ENCODE measurements around the gene CXXC4. TPM values are rescaled to one million over a fixed set of nuclear protein-coding genes. Genes with fewer than 3 reads are reported as not detected.
A peak's percentile ranks its signal among the peaks of the same experiment; 100 is the strongest.

Gene CXXC4
- polyA plus RNA-seq, 5 donors, result 10.1 to 17.7 (median 12.6) TPM

DNA sequence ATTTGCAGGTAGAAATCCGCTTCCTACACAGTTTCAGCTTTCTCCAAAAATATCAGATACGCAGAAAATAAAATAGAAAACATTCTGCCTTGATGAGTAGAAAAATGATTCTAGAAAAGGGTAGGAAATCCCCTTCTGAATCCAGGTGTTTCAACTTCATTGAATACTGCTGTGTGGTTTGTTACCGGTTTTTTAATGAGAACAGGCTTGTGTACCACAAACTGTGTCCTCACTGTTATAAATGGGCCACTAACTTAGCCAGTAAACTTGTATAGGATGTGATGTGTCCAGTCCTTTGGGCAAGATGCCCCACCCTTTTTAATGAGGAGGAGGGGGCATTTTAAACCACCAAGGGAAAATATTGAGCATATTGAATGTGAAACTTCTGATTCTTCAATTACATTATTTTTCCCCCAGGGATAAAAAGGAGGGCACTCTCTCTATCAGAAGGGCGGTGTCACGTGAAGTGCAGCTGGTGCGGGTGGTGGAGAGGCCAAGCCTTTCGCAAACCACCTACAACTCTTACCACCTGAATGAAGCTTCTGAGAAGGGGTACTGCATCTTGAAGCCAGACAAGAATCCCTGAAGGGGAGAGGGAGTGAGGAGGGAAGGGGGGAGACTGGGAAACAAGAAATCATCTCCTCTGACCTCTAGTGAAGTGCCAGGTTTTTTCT is 4.5 kb downstream of the CXXC4 start:
- no peak for DNase-seq

DNA sequence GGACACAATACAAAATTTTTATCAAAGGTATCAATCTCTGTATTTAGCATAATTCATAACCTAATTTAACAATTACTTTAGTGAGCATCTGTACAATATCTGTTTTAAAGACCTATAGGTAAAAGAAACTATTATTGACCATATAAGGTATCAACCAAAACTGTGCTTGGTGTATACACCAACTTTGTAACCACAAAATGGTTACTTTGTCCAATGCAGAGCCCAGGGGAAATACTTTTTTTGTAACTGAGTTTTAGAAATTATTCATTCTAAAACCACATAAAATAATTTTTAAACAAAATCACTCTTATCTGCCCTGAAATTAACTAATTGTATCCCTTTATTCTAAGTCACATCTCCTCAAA is 5.0 kb downstream of the CXXC4 start:
- no peak for DNase-seq

DNA sequence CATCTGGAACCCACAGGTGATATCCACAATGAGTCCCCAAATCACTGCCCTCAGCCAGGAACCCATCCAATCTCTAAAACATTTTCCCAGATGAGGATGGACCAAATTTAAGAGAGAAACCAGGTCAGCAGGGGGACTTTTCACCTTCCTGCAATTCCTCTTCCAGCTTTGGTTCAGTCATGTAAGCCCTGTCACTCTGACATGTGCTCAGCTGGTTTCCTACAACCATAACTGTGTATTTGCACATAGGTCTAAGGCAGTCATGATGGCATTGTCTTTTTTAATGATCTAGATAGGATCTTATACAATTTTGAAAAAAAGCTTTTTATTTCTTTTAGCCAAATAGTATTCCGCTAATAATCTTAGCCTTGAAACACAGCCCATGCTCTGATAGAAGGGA is 6.5 kb downstream of the CXXC4 start:
- no peak for DNase-seq

DNA sequence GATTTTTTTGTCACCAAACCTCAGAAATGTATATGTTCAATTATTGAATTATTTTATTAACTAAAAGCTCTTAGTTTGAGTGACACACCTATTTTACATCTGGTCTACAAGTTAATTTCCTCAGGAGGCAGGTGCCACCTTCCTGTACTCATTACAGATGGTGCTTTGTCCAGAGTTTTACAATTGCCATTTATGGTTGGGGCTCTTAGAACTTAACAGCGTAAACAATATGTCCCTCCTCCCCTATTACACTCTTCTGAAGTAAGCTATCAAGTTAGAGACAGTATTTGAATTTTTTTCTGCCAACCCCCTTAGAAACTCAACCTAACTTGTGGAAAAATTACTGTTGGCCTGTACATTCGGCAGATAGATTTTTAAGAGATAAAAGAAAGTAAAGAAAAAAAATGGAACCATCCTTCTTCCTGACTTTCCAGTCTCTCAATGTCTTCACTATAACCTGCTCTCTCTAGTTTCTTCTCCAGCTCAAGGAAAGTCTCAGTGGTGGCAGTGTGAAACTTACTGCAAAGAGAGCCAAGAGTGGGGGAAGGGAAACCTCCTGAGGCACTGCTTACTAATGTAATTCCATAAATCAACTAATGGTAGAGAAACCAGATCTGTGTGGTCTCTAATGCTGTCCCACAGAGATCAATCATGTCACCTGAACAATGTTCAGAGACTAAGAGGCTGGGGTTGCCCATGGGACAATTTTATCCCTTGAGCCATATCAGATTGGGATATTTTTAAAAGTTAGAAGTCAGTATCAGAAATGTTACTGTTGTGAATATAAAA is 7.8 kb downstream of the CXXC4 start:
- DNase-seq, result no peak

DNA sequence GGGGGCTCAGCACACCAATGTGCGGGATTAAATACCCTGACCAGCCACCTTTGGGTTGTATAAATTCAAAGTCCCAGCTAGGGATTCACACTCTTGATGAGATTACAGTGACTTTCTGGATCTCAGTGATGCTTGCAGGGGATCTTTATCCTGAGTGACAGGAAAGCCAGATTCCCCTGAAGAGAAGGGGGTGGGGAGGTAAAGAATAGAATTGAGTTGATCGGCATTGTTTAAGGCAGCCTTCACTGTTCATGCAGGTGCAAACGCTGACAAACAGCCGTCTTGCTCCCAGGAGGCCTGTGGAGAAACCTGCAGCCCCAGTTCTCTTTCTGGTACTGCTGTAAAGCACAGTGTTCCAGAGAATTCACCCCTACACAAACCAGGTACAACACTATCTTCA is 19.0 kb downstream of the CXXC4 start:
- DNase-seq, result no peak

DNA sequence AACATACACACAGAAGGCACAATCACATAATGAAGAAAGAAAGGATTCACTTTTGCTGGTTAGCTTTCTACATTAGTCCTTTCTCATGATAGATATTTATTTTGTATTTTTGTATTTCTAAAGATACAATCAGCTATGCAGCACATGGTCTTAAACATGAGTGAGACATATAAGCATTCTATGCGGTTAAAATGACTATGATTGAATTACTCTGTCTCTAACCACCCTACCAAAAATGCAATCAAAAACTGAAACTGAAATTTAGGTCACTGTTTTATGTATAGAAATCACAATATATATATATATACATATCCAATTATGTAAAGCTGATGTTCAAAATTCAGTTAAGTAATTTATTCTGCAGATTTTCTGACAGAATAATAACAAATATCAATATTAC is 21.9 kb downstream of the CXXC4 start:
- no peak for DNase-seq

DNA sequence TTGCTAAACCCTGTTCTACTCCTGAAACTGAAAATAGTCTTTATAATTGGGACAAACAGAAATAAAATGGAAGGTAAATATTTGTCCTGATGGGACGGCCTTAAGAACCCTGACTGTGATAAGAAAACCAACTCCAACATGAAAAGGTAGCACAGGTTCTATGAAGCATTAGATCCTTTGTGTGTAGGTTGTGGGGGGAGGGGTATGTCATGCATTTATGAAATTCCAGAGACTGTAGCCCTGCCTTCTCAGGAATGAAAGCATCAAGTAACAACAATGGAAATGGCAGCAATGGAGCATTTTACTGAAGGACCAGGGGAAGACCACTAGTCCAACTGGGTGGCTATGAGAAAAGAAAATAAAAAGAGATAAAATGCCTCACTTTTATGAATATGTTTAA is 23.9 kb downstream of the CXXC4 start:
- no peak for DNase-seq

DNA sequence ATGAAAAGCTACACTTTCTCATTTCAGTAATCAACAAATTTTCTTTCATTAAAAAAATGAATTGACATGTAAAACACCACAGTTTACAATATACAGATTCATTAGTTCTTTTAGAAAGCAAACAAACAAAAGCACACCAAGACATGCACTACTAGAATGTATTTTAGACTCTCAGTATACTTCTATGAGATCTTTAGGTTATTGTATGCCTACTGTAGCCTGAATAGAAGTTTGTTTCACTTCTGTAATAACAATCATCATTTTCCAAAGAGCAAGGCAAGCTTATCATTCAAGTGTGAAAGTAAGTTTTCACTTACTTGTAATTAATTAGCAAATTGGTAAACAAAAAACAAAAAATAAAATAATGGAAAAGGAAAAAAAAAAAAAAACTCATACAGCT is 24.9 kb downstream of the CXXC4 start:
- DNase-seq, result no peak

DNA sequence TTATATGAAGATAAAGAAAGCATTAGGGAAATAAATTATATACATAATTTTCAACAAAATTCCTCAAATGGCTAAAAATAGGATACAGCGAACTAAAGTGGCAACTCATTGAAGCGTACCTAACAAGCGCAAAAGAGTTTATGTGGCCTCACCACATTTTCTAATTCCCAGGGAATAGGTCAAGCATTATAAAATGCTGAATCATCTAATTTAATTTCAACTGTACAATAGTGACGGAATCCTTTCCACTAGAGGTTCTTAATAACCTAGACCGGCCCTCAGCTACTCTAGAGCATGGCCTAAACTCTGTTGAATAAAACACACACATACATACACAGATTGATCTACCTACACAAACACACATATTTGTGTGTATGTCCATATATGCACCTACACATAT is 29.1 kb downstream of the CXXC4 start:
- DNase-seq, result no peak

DNA sequence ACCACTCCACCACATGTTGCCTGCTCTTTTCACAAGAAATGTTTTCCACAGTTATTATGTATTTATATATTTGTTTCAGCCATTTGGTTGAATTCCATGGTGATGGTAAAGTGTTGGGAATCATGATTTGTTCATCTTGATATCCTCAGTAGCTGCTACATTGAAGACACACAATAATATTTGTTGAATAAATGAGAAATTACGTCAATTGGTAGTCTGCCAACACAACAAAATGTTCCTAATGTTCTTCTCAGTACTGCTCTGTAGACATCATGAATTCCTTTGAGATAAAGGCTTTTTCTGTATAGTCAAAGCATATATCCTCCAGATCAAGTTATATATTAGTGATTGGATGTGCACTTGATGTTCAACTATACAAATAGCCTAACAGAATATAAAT is 29.5 kb downstream of the CXXC4 start:
- peak; percentile 12 to 26 for DNase-seq

DNA sequence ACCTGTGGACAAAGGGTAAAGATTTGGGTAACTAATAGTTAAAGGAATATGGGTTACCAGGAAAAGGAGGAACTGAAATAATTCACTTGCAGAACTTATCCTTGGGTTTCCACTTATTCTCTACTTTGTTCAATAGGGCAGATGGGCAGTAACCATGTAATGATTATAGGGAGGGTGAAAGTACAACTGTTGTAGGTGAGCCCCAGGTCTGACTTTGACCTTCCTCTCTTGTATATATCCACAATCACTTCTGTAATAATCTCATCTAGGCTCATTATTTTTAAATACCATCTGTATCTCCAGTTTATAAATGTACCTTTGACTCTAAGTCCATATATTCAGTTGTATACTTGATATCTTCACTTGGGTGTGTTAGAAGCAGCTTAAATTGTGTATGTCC is 32.1 kb downstream of the CXXC4 start:
- no peak for DNase-seq

DNA sequence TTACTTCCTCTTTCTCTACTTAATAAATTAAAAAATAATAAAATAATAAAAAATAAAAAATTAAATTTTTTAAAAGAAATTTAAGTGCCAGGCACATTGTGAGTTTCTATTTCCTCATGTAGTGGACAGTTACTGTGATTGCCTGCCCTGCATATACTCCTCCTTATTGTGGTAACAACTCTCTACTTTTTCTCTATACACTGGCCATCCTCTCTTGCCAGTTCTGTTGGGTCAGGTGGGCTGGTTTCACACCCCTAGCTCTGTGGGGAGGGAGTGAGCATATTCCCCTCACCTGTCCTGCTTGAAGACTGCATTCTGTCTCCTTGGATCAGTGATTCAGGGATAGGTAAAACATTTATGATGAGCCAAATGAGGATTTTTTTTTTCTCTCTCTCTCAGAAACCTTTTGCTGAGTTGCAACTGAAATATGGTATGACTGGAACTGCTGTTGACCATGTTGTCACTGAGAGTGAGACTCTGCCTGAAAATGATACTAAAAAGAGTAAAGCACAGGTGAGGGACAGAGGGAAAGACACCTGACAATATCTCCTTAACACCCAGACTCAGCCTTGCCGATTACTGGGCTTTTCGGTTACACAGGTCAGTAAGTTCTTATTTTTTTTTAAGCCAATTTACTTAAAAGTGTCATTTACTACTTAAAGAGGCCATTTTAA is 37.2 kb downstream of the CXXC4 start:
- DNase-seq, result no peak

DNA sequence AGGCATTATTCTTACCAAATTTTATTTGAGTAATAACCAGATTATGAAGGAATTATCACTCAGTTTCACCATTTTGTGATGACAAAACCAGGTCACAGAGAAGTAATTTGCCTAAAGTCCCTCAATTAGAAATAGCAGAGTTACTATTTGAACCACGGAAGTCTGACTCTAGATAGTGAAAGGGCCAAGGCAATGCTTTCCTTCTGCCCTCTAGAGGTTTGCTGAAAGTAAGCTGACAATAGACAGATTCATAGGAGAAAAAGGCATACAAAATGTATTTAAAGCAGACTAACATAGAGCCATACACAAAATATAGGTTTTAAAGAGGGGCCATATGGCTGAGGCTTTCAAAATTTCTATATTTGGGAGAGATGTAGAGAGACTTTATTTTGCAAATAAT is 43.1 kb downstream of the CXXC4 start:
- DNase-seq, result no peak

DNA sequence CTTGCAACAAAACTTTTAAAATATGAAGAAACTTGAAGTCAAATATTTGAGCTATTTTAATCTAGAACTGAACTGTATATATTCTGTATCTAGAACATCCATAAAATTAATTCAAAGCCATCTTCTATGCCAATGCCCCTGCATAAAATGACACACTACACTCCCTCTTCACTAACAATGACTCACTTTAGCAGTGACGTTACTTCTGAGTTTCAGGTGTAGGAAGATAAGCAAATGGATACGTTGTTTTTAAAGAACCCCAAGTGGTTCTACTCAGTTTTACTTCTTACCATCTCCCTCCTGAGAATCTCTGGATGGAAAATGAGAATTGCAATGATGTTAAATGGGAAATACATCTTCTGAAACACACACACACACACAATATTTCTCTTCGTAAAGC is 45.2 kb downstream of the CXXC4 start:
- no peak for DNase-seq

DNA sequence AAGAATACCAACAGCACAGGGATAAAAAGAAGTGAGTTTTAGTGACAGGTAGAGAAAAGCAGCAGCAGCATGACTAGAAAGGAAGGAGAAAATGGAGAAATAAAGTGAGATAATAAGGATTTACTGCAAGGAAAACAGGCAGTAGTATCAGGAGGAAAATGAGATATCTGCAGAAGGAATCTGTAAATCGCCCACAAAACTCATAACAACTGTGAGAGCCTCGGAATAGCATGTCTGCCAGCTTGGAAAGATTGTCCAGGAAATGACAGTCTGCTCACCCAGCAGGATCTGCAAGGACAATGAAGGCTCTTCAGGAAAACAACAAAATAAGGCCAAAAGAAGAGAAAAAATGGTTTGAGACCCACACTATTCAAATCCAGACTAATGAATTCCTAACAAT is 47.4 kb downstream of the CXXC4 start:
- DNase-seq, result no peak

DNA sequence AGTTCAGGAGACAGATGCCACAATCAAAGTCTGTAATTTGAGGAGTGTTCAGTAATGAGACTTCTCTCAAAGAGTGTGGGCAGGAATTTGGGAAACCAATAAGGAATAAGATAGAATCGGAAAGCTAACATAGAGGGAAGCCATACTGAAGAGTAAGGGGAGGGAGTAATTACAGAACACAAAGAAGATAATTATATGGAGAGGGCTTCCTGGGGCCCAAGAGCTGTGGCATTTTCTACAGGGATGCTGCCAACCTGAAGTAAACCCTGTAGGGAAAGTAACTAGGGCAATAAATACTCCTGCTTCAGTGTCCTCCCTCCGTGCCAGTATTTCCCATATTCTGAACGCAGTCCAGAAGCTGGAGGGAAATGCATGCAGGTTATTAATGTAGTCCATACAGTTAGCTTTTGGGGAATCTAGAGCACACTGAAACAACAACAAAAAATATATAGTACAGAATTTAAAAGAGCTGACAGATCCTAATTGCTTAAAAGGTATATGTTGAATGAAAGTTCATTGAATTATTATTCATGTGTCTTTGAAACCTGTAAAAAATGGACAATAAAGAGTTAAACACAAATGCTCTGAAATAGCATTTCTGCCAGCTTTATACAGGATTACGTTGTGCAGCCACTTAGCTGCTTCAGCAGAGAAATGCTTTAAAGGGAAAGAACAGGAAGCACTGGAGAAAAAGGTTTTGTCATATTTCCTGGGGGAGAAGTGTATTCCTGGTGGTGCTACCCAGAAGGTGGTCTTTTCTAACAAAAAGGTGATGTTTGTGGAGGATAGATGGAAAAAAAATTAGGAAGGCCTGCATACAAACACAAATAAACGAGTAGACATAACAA is 48.0 kb downstream of the CXXC4 start:
- DNase-seq, result no peak

DNA sequence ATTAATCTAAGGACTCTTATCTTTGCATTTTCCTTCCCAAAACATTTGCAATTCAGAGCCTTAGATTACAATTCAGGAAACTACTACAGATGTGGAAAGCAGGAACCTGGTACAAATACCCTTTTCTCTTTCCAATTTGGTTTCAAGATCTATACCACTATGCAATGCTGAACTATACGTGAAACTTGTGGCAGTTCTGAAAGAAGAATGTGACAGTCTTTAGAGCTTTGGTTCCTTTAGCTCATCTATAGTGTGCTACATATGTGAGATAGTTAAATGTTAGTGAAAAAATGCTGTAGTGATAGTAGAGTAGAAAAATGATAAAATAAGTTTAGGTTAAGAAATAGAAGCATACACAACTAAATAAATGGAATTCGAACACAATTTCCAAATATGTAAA is 50.0 kb downstream of the CXXC4 start:
- DNase-seq, result no peak

DNA sequence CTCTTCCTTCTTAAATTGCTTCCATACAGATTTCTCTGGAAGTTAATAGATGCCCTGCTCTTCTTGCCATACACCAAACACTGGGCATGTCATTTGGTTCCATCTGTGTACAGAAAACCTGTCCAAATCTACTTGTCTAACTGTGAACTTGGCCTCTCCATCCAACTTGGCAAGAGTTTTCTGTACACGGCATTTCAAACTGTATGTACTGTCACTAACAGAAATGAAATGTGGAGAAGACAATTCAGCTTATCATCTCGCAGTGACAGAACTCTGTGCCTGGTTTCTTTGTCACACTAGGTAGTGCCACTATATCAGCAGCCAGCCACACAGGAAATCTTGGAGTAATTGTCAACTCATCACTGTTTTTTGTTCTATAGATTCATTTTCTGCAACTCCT is 58.2 kb downstream of the CXXC4 start:
- no peak for DNase-seq

DNA sequence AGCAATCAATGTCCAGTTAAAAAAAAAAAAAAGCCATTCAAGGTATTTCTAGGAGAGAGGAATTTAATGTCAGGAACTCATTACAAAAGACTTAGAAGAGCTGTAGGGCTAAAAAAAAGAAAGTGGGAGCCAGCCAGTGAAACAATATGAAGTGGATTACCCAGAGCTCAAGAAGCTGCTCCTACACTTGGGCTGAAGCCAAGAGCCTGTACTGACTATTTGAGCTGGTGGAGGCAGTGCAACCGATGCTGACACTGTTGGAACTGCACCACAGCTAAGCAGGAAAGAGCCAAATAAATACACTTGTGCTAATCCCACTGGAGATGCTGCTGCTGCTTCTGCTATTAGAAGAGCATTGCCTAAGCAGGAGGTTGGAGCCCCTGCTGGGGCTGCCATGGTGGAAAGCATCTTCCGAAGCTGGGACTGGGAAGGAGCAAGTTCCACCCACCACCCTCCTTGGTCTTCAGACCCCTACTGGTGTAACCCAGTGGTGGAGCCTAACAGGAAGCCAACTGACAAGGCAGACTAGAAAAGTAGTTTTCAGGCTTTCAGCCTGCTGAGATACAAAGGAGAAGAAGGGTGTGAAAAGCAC is 65.4 kb downstream of the CXXC4 start:
- no peak for DNase-seq

DNA sequence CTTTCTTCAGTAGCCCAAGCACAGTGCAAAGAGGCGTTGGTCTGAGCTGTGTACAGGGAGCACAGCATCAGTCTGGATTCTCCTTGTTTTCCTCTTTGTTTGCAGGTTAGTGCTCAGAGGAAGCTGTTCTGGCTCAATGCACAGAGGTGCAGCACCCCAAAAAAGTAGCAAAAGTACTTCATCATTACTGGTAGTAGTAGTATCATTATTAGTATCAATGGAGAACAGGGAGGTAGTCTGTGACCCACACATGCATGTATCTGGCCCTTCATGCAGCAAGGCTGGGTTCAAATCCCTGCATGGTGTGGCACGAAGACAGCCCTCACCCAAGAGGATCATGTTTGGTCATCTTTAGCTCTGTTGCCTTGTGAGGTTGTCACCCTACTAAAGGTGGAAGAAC is 68.7 kb downstream of the CXXC4 start:
- DNase-seq, result no peak

DNA sequence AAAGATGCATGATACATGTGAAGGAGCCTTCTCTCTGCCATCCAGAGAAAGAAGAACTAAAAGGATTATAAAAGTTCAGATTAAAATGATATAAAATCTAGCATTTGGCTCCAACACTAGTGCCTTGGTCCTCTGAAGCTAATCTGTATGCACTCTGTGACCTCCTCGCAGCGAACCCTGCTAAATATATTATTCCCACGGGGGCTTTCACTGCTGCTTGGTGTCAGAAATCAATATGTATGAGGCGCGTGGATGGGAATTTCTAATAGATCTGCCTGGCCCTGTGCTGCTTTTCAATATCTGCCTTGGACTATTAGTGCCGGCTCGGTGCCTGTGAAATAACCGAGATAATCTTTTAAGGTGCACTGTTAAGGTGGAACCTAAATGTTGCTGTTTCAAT is 69.7 kb downstream of the CXXC4 start:
- no peak for DNase-seq

DNA sequence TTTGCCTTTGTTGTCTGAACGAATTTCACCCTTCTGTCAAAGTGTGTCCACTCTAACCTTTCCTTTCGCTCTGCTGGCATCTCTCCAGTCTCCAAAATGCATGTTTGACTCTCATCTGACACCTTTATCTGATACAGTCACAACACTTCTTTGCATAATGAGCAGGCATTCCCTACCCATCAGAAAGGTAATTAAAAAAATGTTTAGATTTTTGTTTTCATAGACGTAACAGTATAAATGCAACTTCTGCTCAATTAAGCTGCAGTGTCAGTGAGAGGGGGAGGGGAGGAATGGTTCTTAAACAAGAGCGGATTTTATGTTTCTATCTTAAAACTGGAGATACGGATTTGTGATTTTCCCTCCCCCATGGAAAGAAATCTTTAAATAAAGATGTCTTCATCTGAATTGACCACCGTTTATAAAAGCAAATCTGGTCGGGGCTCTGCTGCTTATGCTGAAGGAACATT is 70.2 kb downstream of the CXXC4 start:
- peak in 1 of 2 donors; percentile 9 for DNase-seq

All from right lung (tissue), 5 donors.